Testis (tissue), 3 donors: ENCODE results near the gene TMUB1. TPM values are rescaled to one million over a fixed set of nuclear protein-coding genes. Genes with fewer than 3 reads are reported as not detected.

Experiments used
- DNase-seq: peaks from one replicate; pipeline ENCODE4 v3.0.0-alpha.2; 2019
- H3K27ac ChIP-seq, 2 donors: fragments of 200-600 bp; sonication (generic); one replicate each; pipeline ENCODE4 v1.5.1; 2019
- H3K27me3 ChIP-seq: fragments of 200-600 bp; sonication (generic); one replicate; pipeline ENCODE4 v1.5.1; 2019
- H3K36me3 ChIP-seq: fragments of 200-600 bp; sonication (generic); one replicate; pipeline ENCODE4 v1.5.1; 2017; ENCODE audit warnings: low read depth; ENCODE audit errors: missing control alignments
- H3K4me1 ChIP-seq: fragments of 200-600 bp; sonication (generic); one replicate; pipeline ENCODE4 v1.5.1; 2019
- H3K4me3 ChIP-seq, 2 donors: fragments of 200-600 bp; sonication (generic); one replicate each; pipeline ENCODE4 v1.5.1; 2017 to 2019
- H3K9me3 ChIP-seq: fragments of 200-600 bp; sonication (generic); one replicate; pipeline ENCODE4 v1.5.1; 2017
- POLR2A ChIP-seq: fragments of 450-650 bp; IDR thresholded peaks from one replicate; pipeline ENCODE4 v1.6.1; 2017; ENCODE audit warnings: antibody characterized with exemption, mild to moderate bottlenecking, moderate library complexity
- WGBS, 2 donors: methylation state at CpG; one replicate each; pipeline ENCODE4 v1.1.5; 2018; 5-methylcytosine and 5-hydroxymethylcytosine counted together
- intact Hi-C: fragments of 100-400 bp; cut with DNase I; formaldehyde crosslinking; loops from one replicate; pipeline ENCODE4 v1.15.1; 2023; ENCODE audit warnings: low total_unique reads
- polyA plus RNA-seq: library from polyadenylated mRNA; stranded (reverse); fragments of 350-450 nt; fragmentation: Illumina TruSeq; extraction: RNeasy Lipid Tissue Mini Kit (QIAGEN cat#74804); gene quantifications from one replicate; pipeline ENCODE4 v1.2.3, GENCODE V29; 2014; ENCODE audit warnings: low read depth, low replicate concordance; ENCODE audit not compliant: insufficient read depth
- total RNA-seq, 2 donors: library from RNA; depleted of rRNA; stranded (reverse); fragments of >200 nt; gene quantifications; one replicate each; pipeline ENCODE4 v1.2.3, GENCODE V29; 2016
- TF ChIP-seq, protein P1 (sequence below), 3 experiments: fragments of 450-650 bp in 2 of 3; fragments of 200-600 bp in 1 of 3; sonication (generic) in 1 of 3; IDR thresholded peaks; one replicate each; pipeline ENCODE4 v1.5.1; 2016 to 2019; ENCODE audit warnings: antibody characterized with exemption in 3 of 3, mild to moderate bottlenecking in 2 of 3, moderate library complexity in 1 of 3

The TMUB1 gene
- total and polyA plus RNA-seq, 3 donors from 2014 or later: 30.8 to 68.7 (median 63.2) TPM

DNA sequence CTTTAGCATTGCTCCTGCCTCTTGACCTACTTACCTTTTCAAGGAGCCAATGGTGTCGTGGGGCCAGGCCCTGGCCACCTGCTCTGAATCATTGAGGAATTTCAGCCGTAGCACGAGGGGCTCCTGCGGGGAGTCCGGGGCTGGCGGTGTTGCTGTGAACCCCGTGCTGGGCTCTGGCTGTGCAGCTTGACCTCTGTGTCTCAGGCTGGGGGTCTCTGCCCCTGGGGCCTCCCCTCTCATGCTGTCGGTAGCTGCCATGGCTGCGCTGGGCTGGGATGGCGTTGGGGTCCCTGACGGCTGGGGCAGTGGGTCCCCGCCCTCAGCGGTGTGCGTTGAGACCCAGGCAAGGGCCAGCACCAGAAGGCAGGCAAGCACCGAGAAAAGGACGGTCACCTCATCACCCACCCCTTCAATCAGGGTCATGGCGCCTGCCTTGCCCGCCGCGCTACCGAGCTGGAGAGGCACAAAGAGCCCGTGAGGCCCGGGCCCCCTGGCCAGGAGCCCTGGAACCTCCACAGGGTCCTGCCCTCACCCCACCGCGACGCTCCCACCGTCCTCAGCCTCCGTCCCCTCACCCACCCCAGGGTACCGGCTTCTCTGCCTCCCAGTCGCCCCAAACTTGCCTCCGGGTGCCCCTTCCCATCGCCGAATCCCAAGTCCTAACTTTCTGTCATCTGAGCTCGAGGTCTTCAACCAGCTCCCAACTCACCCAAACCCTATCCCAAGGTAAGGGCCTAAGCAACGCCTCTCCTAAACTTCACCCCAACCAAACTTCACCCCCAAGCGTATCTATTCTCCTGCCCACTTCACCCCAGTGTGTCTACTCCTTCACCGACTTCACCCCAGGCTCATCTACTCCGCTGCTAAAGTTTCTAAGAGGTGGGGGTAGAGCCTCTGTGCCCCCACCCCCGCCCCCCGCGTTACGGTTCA lies 887 bp downstream of the TMUB1 start:
- H3K4me3 ChIP-seq: peak overlapping the region; percentile 89 to 92
- H3K4me1 ChIP-seq: peaks cover 45% of the 10 kb centered on the region
- peak overlapping the region; percentile 94 to 97 for H3K27ac ChIP-seq
- TF ChIP-seq, protein P1, sequence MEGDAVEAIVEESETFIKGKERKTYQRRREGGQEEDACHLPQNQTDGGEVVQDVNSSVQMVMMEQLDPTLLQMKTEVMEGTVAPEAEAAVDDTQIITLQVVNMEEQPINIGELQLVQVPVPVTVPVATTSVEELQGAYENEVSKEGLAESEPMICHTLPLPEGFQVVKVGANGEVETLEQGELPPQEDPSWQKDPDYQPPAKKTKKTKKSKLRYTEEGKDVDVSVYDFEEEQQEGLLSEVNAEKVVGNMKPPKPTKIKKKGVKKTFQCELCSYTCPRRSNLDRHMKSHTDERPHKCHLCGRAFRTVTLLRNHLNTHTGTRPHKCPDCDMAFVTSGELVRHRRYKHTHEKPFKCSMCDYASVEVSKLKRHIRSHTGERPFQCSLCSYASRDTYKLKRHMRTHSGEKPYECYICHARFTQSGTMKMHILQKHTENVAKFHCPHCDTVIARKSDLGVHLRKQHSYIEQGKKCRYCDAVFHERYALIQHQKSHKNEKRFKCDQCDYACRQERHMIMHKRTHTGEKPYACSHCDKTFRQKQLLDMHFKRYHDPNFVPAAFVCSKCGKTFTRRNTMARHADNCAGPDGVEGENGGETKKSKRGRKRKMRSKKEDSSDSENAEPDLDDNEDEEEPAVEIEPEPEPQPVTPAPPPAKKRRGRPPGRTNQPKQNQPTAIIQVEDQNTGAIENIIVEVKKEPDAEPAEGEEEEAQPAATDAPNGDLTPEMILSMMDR (IDR thresholded peaks at IDR 0.05): no peak
- no peak for TF ChIP-seq POLR2A
- 30 to 37% methylated on average over 13 to 36 of the region's 42 CpGs for WGBS, 2 donors
- no peaks in the 10 kb centered on the region for H3K27me3 ChIP-seq
- intact Hi-C loops: no loop called here
- no peaks in the 10 kb centered on the region for H3K36me3 ChIP-seq
- no peak for DNase-seq
- H3K9me3 ChIP-seq: no peaks in the 10 kb centered on the region

DNA sequence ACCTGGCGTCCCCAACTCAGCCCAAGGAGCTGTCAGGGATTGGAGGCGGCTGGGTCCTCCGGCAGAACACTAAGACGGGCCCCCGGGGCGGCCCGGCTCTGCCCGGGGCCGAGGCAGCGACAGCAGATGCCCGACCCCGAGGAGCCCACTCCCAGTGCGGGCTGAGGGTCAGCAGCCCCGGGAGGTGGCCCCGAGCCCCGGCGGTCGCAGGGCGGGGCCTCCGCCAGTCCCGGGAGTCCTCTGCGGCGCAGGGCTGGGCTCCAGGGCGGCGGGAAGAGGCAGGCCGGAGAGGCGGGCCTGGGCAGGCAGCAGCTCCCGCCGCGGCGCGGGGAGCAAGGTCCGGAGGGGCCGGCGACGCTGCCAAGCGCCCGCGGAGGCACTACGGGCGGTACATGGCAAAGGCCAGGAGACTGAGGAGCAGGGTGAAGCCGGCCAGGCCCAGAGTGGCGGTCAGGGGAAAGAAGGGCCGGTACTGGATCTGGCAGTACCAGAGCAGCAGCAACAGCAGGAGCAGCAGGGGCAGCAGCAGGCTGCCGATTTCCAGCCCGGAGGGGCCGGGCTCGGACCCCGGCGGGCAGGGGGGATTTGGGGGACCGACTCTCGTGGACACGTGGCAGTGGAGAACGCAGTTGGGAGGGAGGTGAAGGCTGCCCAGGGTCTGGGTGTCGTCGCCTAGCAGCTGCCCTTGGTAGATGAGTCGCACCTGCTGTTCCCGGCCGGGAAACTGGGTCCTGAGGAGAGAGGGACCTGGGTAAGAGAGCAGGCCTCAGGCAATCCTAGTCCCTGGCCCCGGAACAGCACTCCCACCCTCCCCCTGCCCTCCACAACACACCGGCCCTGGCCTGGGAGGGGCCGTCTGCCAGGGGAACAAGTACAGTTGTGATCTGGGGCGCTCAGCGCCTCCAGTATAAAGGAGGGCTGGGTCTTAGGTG lies 1.9 kb downstream of the TMUB1 start:
- intact Hi-C loops: no loop called here

DNA sequence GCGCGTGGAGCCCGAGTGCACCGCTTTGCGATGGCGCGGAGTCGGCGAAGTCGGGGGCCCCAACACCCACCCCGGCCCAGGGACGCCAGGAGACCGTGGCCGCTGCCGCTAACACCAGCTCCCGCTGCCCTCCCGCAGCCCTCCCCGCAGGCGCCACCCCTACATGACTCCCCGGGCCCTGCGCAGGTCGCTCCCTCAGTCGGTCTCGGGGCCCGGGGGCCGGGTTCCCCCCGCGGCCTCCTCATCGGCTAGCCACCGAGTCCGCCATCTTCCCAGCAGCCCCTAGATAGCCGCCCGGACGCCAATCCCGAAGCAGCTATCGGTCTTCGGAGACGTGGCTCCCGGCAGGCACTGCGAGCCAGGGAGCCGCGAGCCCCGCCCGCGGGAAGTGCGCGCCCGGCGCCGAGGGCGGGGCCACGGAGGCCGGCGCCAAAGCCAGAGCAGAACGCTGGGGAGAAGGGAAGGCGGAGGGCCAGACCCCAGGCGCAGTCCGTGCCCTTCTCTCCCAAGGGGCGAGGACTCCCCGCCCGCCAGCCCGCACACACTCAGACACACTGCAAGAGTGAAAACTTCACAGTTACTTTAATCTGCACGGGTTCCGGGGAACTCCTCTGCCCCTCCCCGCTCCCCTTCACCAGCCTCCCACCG lies 2.6 kb downstream of the TMUB1 start, which contains the start of gene FASTK:
TSS of gene FASTK (minus strand) at position 288 of the 648 bp plus-strand sequence. CDS start at position 245, 43 bp downstream.
- H3K27me3 ChIP-seq: no peaks in the 10 kb centered on the region
- TF ChIP-seq, protein P1 (IDR thresholded peaks at IDR 0.05): peak in 2 of 3 experiments; percentile 8 to 12
- TF ChIP-seq POLR2A: no peak
- no peaks in the 10 kb centered on the region for H3K9me3 ChIP-seq
- DNase-seq: peak; percentile 97
- H3K4me1 ChIP-seq: peaks cover 42% of the 10 kb centered on the region
- WGBS, 2 donors: 0 to 1% methylated on average over 2 to 66 of the region's 66 CpGs
- intact Hi-C loops: no loop called here
- peak within 1 kb of the TSS; percentile 81 to 90 for H3K4me3 ChIP-seq
- no peaks in the 10 kb centered on the region for H3K36me3 ChIP-seq
- H3K27ac ChIP-seq: peak within 1 kb of the TSS; percentile 94 to 97

More for the DNA sequence above, 1.9 kb downstream of the TMUB1 start:
- 11 to 20% methylated on average over 19 to 64 of the region's 64 CpGs for WGBS, 2 donors
- Histone ChIP-seq H3K27me3 (no peaks in the 10 kb centered on the region), H3K4me3 (peak overlapping the region; percentile 81 to 90), H3K27ac (peak overlapping the region; percentile 94 to 97), H3K36me3 (no peaks in the 10 kb centered on the region), H3K4me1 (peaks cover 45% of the 10 kb centered on the region), H3K9me3 (no peaks in the 10 kb centered on the region)
- TF ChIP-seq, protein P1 (IDR thresholded peaks at IDR 0.05): no peak
- no peak for TF ChIP-seq POLR2A
- no peak for DNase-seq

DNA sequence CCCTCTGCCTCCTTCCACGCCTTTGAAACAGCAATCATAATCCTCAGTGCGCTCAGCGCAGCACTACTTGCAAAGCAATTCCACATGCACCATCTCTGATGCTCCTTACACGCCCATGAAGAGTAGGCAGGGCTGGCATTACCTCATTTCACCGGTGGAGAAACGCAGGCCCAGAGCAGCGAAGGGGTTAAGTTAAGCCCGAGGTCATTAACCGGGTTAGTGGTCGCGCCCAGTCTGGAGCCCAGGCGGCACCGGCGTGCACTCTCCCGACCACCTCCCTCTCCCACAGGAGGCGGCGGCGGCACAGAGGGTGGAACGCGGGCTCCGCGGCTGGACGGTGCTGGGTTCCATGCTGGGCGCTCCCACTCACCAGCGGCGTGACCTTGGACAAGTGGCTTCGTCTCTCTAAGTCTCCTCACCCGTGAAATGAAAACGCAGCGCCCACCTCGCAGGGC lies 3.2 kb downstream of the TMUB1 start:
- Histone ChIP-seq H3K27me3 (no peaks in the 10 kb centered on the region), H3K9me3 (no peaks in the 10 kb centered on the region), H3K27ac (peak overlapping the region; percentile 94 to 97), H3K4me1 (peaks cover 39% of the 10 kb centered on the region), H3K4me3 (peak overlapping the region; percentile 81 to 90), H3K36me3 (no peaks in the 10 kb centered on the region)
- 0 to 1% methylated on average over 15 to 31 of the region's 31 CpGs for WGBS, 2 donors
- no peak for DNase-seq
- no peak for TF ChIP-seq POLR2A
- TF ChIP-seq, protein P1 (IDR thresholded peaks at IDR 0.05): no peak
- intact Hi-C loops: no loop called here
